Stimulated activated CD8-positive, alpha-beta memory T cell treated with anti-CD3 and anti-CD28 coated beads, Interleukin-15, amount 100 ng/mL, for 1 hour (primary cell): ENCODE data around the gene RNF2.
"Not testable (repeated sequence)": the region's sequence is repeated elsewhere in the genome, so short reads cannot be mapped to it uniquely, and the experiment has no call there.

Source experiments
- DNase-seq: peaks from one replicate; pipeline ENCODE4 v3.0.0-alpha.2; 2020; ENCODE audit warnings: low read depth

Gene RNF2

DNA sequence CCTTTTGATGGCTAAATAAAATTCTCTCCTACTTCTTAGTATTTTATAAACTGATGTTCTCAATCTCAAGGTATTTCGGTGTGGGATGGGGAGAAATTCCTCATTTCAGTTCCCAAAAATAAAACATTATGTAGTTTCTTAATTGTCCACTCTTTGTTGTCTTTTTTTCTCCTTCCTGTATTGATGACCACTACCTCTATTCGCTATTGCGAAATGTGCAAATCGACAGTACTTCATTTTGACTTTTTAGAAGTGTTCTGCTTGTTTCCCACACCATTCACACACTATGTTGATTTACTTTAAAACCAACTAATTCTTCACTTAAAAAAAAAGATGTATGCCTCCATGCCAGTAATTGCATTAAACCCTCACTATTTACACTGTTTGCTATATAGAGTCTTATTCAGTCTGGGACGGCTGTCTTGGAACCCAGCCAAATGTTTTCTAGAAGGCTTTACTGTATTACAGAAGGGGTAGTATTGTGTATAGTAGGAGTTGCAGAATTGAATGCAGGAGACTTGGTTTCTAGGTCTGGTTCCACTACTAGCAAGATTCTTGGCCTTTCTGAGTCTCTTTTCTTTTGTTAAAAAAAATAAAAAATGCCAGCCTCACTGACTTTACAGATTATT is 5.6 kb downstream of the RNF2 start:
- DNase-seq, result no peak

- DNase-seq, result no peak
Measured at GRCh38 chr1:185053204-185053603, 7.8 kb downstream of the RNF2 start.

DNA sequence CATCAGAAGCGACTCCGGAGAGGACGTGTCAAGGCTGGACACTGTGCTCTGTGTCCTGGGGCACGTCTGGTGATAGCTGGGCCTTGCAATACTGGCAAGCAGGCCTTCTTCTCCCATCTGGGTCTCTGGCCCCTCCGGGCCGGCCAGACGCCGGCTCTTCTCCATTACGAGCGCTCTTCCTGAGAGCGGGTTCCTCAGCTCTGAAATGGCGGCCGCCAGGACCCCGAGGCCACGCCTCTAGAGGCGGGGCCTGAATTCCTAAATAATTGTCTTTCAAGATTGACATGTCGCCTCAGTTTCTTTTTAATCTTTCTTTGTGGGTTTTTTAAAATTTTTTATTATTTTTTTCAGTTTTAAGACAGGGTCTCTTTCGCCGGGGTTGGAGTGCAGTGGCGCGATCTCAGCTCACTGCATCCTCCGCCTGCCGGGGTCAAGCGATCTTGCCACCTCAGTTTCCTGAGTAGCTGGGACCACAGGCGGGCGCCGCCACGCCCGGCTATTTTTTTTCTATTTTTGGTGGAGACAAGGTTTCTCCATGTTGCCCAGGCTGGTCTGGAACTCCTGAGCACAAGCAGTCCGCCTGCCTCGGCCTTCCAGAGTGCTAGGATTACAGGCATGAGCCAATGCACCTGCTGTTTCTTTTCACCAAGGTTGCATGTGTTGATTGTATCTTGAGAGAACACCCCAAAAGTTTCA is 9.2 kb downstream of the RNF2 start:
- DNase-seq, result no peak

GRCh38 chr1:185058110-185058509 is 12.8 kb downstream of the RNF2 start:
- no peak for DNase-seq

GRCh38 chr1:185058876-185059275 is 13.5 kb downstream of the RNF2 start:
- no peak for DNase-seq

GRCh38 chr1:185059950-185060571 is 14.7 kb downstream of the RNF2 start:
- DNase-seq, result no peak

- no peak for DNase-seq
Measured at GRCh38 chr1:185062710-185063370, 17.5 kb downstream of the RNF2 start.

DNA sequence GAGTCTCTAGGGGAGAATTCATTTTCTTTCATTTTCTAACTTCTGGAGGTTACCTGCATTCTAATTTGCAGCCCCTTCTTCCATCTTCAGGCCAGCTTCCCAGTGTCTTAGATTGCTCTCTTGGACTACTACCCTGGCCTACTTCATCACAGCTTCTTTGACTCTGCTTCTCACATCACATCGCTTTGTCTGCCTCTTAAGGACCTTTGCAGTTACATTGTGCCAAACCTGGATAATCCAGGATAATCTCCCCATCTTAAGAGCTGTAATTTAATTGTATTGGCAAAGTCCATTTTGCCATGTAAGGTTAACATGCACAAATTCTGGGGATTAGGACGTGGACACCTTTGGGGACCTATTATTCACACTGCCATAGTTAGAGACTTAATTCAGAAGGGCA is 18.4 kb downstream of the RNF2 start:
- no peak for DNase-seq

DNA sequence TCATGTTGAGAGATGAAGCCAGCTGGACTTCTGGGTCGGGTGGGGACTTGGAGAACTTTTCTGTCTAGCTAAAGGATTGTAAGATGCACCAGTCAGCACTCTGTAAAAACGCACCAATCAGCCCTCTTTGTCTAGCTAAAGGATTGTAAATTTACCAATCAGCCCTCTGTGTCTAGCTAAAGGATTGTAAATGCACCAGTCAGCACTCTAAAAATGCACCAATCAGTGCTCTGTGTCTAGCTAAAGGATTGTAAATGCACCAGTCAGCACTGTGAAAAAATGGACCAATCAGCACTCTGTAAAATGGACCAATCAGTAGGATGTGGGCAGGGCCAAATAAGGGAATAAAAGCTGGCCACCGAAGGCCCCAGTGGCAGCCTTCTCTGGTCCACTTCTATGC is 19.6 kb downstream of the RNF2 start:
- not testable (repeated sequence) for DNase-seq

DNA sequence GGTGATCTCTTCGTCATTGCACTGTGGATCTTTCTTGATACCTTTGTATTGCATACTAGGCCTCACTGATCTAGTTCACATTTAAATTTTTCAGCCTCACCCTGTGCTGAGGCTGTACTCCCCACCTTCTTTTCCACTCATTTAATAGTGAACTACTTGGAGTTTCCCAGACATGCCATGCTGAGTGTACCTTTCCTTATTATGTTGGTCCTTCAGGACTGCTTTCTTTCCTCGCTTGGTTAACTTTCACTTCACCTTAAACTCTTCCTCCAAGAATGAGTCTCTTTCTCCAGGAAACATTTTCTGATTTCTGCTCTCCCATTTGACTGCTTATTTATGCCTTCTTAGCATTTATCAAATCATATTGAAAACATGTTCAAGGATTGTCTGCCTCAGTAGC is 20.8 kb downstream of the RNF2 start:
- no peak for DNase-seq

- no peak for DNase-seq
Measured at GRCh38 chr1:185068341-185068740, 23.0 kb downstream of the RNF2 start.

DNA sequence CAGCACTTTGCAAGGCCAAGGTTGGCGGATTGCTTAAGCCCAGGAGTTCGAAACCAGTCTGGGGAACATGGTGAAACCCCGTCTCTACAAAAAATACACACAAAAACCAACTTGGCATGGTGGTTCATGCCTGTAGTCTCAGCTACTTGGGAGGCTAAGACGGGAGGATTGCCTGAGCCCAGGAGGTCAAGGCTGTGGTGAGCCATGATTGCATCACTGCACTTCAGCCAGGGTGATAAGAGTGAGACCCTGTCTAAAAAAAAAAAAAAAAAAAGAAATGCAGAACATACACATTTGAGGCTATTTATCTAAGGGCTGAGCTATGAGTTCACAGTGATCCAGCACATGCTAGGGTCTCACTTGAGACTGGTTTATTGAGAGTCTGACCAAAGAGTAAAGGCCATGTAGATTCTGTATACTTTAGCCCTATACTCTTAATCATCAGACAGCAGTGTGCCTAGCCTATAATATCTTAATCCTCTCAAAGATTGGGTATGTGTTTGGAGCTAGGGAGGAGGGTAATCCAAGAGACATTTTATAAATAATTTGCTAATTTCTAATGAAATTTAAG is 23.9 kb downstream of the RNF2 start:
- DNase-seq, result no peak

DNA sequence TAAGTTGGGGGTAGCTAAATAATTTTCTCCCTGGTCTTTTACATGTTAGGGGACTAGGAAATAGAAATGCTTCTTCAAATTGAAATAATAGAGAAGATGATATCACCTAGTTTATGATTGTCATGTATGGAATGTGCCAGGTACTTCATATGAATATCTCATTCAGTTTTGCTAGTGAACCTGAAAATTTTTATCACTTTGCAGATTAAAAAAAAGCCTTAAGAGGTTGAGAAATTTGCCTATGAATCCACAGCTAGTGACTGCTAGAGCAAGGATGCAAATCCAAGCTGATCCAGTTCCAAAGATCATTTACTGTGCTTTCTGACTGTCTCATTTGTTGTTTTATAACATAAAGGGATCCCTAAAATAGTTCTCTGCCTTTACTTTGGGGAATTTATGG is 24.7 kb downstream of the RNF2 start:
- no peak for DNase-seq

DNA sequence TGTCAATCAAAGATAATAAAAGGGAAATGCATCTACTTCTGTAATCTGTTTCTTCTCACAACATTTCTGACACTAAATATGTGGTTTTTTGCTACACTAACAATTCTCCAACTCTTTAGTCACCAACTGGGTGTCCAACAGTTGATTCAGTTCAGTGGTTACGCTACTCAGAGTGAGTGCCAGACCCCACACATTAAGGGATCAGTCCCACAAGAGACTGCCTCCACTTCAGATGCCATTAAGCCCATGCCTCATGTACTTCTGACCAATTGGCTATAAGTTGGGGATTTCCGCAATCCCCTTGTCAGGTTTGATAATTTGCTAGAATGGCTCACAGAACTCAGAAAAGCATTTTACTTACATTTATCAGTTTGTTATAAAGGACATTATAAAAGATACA is 28.4 kb downstream of the RNF2 start:
- no peak for DNase-seq

GRCh38 chr1:185074307-185074706 is 28.9 kb downstream of the RNF2 start:
- DNase-seq, result no peak

GRCh38 chr1:185075476-185075875 is 30.1 kb downstream of the RNF2 start:
- DNase-seq, result no peak

- no peak for DNase-seq
Measured at GRCh38 chr1:185077374-185077773, 32.0 kb downstream of the RNF2 start.

DNA sequence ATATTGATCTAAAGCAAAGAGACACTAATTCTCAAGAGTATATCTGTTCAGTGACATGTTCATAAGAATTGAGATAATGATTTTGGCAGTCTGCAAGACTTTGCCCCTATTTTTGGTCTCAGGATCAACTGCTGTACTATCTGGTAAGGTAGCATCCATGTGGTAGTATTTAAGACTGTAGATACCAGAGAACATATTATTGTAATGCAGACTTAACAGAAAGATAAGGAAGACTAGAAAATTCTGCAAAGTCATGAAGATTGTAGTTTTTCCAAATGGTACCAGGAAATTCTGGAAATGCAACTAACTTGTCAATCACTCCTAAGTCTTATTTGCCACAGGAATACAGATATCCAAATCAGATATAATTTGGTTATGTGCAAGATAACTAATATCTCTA is 35.1 kb downstream of the RNF2 start:
- DNase-seq, result no peak

DNA sequence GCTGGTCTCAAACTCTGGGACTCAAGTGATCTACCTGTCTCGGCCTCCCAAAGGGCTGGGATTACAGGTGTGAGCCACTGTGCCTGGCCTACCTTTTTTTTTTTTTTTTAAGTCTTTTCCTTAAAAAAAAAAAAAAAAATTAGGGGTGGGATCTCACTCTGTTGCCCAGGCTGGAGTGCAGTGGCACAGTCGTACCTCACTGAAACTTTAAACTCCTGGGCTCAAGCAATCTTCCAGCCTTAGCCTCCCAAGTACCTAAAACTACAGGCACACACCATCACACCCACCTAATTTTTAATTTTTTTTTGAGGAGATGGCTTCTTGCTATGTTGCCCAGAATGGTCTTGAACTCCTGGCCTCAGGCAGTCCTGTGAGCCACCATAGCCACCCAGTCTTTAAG is 38.5 kb downstream of the RNF2 start:
- no peak for DNase-seq

GRCh38 chr1:185087101-185087500 is 41.7 kb downstream of the RNF2 start:
- DNase-seq, result no peak

DNA sequence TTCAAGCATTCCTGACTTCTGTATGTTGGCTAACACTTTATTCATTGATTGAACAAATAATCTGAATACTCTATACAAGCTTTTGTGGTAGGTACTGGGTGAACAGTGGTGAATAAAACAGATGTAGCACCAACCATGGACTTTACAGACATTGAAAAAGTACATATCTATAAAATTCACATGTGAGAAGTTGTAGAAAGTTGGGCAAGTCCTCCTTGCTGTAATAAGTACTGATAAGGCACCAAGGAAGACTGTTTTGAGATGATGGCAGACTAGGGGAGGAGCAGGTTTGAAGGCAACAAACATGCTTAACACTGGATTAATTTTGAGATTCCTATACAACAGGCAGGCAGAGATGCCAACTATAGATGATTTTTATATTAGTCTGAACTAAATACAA is 42.4 kb downstream of the RNF2 start:
- DNase-seq, result no peak

DNA sequence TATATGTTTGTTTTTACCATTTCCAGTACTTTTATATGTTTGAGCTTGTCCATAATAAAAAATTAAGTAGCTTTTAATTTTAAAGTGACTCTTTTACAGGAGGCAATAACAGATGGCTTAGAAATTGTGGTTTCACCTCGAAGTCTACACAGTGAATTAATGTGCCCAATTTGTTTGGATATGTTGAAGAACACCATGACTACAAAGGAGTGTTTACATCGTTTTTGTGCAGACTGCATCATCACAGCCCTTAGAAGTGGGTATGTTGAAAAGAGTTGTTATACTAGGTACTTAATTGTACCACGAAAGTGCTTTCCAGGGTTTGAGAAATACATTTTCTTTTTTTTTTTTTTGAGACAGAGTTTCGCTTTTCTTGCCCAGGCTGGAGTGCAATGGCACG is 46.1 kb downstream of the RNF2 start:
- no peak for DNase-seq

DNA sequence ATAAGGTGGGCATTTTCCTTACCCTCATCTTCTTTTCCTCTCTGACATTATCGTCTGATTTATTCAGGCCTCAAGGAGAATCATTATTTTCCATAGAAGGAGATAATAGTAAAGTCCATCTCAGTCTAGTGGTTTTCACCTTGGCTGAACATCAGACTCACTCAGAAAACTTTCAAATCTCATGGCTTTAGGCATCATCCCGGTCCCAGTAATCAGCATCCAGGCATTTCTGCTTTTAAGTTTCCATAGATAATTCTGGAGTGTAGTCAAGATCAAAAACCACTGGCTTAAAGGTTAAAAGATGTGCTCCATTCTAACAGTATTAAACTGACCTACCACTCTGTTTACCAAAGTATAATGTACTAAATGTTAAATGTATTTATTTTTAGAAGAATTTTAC is 49.4 kb downstream of the RNF2 start:
- no peak for DNase-seq
